GM19099 (cell line): Measurements from ENCODE around the gene RAB43.

Experiments
- POLR2A ChIP-seq: IDR thresholded peaks from 3 replicates; pipeline ENCODE4 v1.6.1; 2011; ENCODE audit warnings: low read depth; ENCODE audit not compliant: insufficient read length; ENCODE audit errors: extremely low read depth

RAB43 gene

GRCh38 chr3:129126726-129127280, 5.2 kb upstream of the RAB43 start:
- no peak for TF ChIP-seq POLR2A

GRCh38 chr3:129123314-129124060, 1.9 kb upstream of the RAB43 start:
- no peak for TF ChIP-seq POLR2A

- no peak for TF ChIP-seq POLR2A
Measured at GRCh38 chr3:129122412-129123011, 908 bp upstream of the RAB43 start.

- peak; percentile 42 for TF ChIP-seq POLR2A
Measured at GRCh38 chr3:129121016-129121791, 400 bp downstream of the RAB43 start.

GRCh38 chr3:129120254-129121004, 1.2 kb downstream of the RAB43 start:
- TF ChIP-seq POLR2A: peak; percentile 81

GRCh38 chr3:129119365-129120100, 2.1 kb downstream of the RAB43 start:
- TF ChIP-seq POLR2A: no peak

GRCh38 chr3:129118745-129119144, 2.9 kb downstream of the RAB43 start:
- no peak for TF ChIP-seq POLR2A

GRCh38 chr3:129117134-129117533, 4.5 kb downstream of the RAB43 start:
- TF ChIP-seq POLR2A: no peak

- TF ChIP-seq POLR2A: no peak
Measured at GRCh38 chr3:129116482-129116946, 5.1 kb downstream of the RAB43 start.

- no peak for TF ChIP-seq POLR2A
Measured at GRCh38 chr3:129114455-129114854, 7.1 kb downstream of the RAB43 start.

- TF ChIP-seq POLR2A: no peak
Measured at GRCh38 chr3:129112308-129113052, 9.1 kb downstream of the RAB43 start.

GRCh38 chr3:129107793-129108192, 13.8 kb downstream of the RAB43 start:
- no peak for TF ChIP-seq POLR2A

GRCh38 chr3:129106866-129107565, 14.6 kb downstream of the RAB43 start:
- TF ChIP-seq POLR2A: no peak
